Endothelial cell of hepatic sinusoid (primary cell): ENCODE measurements around the gene CEP112.
"Not testable (repeated sequence)": the region's sequence is repeated elsewhere in the genome, so short reads cannot be mapped to it uniquely, and the experiment has no call there.

Source experiments
- in situ Hi-C: cut with HindIII; loops from 2 replicates; pipeline ENCODE4 v1.10.0; 2017; ENCODE audit warnings: low sequenced_read_pairs

CEP112 gene

DNA sequence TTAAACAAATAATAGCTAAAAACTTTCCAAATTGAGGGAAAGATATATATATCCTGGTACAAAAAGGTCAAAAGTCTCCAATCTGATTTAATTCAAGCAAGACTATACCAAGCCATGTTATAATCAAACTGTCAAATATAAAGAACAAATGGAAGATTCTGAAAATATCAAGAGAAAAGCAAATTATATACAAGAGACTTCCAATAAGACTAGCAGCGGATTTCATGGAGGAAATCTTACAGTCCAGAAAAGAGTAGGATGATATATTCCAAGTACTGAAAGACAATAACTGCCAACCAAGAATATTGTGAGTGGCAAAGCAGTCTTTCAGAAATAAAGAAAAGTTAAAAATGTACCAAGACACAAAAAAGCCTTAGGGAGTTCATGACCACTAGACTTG, 102.2 kb downstream of the CEP112 start:
- in situ Hi-C loops, result no loop called here

DNA sequence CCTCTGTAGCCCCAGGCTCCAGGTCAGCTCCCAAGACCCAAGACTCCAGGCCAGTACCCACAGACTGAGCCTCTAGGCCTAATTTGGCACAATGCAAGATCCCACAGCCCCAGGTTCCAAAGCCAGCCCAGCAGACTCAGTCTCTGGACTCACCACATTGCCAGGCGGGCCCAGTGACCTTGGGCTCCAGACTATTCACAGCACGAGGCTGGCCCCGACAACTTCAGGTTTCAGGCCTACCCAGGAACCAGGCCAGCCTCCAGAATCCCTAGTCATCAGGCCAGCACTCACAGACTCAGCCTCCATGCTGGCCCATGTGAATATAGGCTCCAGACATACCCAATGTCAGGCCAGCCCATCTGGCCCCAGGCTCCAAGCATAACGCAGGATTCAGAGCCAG, 103.8 kb downstream of the CEP112 start:
- in situ Hi-C loops, result no loop called here

DNA sequence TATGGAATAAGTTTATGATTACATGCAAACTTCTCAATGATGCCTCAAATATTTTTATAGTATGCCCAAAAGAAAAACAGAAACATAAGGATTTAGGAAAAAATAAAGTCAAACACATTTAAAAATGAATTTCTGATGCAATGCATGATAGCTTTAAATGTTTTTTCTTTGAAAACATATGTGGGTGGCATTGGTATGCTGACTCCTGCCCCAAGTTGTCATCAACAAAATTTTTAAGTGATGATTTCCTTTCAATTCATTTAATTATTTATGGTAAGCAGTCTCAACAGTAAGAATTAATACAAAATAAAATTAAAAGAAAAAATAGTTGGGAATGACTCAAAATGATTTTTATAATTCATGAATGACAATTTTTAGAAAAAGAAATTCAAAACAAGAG, 104.9 kb downstream of the CEP112 start:
- in situ Hi-C loops, result no loop called here

DNA sequence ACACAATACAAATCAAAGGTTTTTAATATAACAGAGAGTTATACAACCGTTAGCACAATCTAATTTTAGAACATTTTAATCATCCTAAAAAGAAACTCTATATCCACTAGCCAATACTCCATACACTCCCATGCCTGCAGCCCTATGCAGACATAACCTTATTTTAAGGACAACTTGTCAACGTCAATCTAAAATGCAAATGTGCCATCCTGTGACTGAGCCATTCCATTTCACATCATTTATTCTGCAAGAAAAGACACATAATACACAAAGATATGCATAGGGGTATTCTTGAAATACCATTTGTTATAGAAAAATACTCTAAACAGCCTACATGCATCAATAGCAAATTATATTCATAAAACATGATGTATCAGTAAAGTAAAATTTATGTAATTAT, 106.7 kb downstream of the CEP112 start:
- in situ Hi-C loops, result no loop called here

DNA sequence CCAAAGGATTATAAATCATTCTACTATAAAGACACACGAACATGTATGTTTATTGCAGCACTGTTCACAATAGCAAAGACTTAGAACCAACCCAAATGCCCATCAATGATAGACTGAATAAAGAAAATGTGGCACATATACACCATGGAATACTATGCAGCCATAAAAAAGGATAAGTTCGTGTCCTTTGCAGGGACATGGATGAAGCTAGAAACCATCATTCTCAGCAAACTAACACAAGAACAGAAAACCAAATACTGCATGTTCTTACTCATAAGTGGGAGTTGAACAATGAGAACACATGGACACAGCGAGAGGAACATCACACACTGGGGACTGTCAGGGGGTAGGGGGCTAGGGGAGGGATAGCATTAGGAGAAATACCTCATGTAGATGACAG, 111.3 kb downstream of the CEP112 start:
- in situ Hi-C loops, result not testable (repeated sequence)

DNA sequence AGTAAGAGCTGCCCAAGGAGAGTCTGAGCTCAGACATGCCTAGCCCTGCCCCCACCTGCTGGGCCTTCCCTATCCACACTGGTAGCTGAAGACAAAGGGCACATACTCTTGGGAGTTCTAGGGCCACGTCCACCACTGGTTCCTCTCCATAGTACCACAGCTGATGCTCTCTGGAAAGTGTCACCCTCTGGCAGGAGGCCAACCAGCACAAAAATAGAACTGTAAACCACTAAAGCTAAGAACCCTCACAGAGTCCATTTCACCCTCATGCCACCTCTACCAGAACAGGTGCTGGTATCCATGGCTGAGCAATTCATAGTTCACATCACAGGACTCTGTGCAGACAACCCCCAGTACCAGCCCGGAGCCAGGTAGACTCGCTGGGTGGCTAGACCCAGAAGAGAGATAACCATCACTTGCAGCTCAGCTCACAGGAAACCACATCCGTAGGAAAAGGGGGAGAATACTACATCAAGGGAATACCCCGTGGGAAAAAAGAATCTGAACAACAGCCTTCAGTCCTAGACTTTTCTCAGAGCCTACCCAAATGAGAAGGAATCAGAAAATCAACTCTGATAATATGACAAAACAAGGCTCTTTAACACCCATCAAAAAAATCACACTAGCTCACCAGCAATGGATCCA, 115.3 kb downstream of the CEP112 start:
- in situ Hi-C loops, result no loop called here

DNA sequence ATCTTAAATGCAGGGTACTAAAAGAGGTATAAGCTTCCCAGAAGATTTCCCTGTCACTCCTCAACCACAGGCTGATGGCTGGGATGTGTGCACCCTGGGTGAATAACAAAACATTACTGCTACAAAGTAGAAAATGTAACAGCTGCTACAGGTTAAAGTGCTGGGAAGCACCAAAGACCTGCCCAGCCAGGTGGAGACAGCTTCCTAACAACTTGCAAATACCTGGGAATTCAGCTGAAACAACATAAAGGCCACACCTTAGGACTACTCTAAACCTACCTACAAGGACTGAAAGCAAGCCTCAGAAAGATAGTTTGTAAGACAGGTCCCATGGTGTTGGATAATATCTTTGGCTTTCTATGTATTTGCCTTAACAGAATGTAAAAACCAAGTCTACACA, 118.5 kb downstream of the CEP112 start:
- in situ Hi-C loops, result no loop called here

DNA sequence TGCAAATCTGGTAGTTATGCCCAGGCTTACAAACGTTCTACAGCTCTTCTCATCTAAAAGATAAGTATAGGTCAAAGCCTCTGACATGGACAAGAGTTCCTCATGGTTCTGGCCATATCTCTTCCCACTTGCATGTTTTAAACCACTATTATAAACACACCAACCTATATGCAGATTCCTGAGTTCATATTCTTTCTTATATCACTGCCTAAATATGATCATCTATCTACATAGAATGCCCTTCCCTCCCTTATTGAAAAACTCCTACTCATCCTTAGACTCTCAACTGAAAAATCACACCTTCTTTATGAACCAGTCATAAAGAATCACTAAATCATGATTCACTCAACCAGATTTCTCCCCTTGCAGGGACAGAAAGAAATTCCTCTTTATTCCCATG, 128.2 kb downstream of the CEP112 start:
- in situ Hi-C loops, result no loop called here

DNA sequence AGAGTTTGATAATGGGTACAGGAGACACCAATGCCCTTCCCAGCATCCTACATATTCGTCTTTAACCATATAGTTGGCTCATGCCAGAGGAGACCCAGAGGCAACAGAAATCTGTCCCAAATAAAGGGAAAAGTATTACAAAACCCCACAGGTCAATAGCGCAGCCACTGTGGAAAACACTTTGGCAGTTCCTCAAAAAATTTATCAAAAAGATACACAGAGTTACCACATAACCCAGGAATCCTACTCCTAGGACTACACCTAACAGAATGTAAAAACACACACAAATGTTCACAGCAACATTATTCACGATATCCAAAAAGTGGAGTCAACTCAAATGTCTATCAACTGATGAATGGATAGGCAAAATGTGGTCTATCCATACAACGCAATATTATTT, 135.8 kb downstream of the CEP112 start:
- in situ Hi-C loops, result no loop called here

DNA sequence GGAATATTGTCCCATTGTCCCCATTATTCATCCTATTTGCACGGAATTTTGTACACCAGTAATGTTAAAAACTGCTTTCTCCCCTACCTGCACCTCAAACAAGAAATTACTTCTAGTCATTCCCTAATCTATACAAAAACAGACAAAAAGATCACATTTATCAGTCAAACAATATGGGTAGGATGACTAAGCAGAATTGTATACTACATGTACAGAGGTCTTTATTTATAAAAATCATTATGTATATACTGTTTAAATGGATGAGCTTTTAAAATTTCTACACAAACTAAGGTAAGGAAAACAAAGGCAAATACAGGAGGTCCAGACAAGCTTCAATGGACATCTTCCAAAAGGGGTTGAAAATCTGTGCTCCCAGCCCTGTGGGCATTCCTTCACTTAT, 137.7 kb downstream of the CEP112 start:
- in situ Hi-C loops, result no loop called here

DNA sequence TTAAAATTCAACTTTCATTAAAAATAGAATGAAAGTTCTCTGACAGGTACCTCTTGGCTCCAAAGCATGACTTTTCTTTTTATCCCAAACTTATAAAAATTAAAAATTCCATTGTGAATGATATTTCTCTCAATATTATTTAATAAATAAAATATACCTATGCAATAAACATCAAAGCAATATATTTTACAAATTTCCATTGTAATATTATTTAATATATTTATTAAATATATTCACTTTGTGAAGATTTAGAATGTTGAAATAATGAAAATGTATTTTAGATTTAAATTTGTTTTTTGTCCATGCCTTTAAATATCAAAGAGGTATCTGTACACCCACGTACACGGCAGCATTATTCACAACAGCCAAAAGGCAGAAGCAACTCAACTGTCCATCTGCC, 147.8 kb downstream of the CEP112 start:
- in situ Hi-C loops, result no loop called here

DNA sequence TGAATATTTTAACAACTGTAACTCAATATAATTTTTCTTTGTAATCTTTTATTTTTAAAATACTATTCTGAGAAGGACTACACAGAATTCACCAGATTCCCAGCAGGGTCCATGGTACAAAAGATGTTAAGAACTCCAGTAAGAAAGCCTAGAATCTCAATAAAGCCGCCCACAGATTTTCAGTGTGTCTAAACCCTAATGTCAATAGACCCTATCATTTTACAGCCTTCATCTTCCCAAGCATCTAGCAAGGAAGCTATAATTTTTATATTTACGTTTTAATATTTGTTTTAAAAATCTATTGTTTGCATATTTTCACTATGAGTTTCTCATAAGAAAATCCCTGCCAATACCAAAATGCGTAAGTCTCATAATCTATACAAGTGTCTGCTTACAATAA, 148.5 kb downstream of the CEP112 start:
- in situ Hi-C loops, result no loop called here

DNA sequence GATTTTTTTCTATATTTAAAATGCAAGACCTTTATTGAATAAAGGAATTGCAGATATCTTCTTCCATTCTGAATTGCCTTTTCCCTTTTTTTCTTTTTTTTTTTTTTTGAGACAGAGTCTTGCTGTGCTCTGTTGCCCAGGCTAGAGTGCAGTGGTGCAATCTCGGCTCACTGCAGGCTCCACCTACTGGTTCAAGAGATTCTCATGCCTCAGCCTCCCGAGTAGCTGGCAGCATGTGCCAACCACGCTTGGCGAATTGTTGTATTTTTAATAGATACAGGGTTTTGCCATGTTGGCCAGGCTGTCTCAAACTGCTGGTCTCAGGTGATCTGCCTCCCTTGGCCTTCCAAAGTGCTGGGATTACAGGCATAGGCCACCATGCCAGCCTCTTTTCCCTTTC, 151.5 kb downstream of the CEP112 start:
- in situ Hi-C loops, result no loop called here

DNA sequence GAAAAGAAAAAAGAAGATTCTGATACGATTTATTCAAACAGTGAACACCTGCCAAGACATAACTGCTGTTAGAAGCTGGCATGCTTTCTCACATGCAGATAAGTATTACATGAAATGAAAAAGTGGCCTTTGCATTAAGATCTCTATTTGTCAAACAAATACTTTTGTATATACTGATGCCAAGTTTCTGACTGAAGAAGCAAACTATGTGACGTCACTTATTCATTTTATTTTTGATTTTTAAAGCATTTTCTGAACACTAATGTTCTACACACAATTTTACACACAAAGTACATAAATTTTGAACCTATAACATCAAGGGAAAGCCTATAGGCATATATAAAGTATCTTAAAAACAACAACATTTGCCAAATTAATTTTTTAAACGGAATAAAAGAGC, 153.8 kb downstream of the CEP112 start:
- in situ Hi-C loops, result no loop called here

DNA sequence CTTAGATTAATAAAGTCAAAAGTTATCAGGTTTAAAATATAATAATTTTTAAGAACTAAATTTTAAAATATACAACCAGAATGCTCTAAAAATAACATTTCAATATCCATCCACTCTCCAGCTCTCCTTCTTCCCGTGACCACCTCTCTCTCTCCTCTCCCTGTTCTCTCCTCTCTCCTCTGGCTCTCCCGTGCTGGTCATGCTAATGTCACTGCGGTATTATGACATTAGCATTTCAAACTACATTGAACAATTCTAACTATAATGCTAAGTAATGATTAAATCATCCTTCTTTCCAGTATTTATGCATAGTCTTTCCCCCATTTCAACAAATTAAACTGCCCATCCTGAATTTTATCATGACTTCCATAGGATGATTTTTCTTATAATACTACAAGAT, 154.7 kb downstream of the CEP112 start:
- in situ Hi-C loops, result no loop called here

DNA sequence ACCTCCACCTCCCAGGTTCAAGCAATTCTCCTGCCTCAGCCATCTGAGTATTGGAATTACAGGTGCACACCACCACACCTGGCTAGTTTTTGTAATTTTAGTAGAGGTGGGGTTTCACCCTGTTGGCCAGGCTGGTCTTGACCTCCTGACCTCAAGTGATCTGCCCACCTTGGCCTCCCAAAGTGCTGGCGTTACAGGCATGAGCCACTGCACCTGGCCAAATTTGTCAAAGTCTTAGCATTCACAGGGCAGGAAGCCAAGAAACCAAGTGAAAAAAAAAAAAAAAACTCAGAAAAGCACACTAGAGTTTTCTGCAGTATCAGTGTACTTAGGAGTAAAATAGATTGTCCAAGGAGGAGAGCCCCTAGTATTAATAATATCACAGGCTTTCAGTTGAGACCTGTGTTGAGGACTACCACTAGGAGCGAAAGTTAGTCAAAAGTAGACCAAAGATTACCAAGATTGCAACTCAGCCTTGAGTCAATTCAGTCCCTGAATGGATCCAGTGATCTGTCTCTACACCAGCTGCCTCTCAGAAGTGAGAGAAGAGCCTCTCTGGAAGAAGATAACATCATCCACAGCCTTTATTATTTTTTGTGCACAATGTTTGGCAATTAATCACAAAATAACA, 159.7 kb downstream of the CEP112 start:
- in situ Hi-C loops, result no loop called here

DNA sequence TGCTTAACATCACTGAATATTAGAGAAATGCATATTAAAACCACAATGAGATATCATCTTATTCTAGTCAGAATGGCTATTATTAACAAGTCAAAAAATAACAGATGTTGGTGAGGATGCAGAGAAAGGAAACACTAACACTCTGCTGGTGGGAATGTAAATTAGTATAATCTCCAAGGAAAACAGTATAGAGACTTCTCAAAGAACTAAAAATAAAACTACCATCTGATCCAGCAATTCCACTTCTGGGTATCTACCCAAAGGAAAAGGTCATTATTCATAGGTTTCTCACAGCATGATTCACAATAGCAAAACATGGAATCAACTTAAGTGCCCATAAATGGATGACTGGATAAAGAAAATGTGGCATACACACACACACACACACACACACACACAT, 166.4 kb downstream of the CEP112 start:
- in situ Hi-C loops, result no loop called here

DNA sequence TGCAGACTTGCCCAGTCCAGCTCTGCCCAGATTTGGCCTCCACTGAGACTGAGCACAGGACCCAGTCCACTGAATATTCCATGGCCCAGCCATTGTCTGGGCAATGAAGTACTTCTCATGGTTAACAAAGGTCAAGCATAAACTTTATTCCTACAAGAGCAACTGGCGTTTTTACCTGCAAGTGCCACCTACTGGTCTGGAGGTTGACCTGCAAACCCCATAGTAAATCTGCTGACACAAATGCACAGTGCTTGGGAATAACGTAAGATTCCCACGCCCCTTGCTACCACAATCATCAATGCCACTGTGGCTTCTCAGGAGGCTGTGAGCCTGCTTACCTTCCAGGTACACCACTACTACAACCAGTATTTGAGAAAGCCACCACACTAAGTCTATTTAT, 170.2 kb downstream of the CEP112 start:
- in situ Hi-C loops, result no loop called here

DNA sequence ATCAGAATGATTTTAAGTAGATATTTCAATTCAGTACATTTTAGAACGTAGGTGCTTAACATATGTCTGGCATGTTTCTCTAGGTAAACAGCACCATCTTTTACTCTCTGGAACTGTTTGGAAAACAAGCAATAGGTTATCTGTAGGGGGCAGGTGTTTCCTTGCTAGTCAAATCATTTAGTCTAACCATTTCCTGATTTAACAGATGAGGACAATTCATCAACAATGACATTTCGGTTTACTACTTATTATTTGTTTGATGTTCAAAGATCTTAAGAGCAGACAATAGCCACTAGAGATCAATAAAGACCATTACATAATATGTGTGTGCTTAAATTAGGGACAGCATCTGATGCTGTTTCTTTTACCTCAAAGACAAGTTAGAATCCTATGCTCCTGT, 173.1 kb downstream of the CEP112 start:
- in situ Hi-C loops, result no loop called here

DNA sequence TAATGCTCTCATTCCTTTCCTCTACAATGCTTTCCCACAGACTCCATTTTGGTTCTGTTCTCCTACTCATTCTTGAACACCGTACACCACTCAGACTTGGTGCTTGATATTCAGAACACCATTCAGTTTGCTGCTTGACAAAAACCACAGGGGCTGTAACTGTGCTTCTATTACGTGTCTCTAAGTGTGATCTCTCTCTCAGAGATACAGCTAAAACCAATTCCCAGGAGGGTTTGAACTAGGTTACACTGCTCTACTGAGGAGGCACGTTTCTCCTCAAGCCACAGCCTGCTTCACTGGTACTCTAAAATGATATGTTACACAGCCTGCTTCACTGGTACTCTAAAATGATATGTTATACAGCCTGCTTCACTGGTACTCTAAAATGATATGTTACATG, 175.7 kb downstream of the CEP112 start:
- in situ Hi-C loops, result no loop called here

DNA sequence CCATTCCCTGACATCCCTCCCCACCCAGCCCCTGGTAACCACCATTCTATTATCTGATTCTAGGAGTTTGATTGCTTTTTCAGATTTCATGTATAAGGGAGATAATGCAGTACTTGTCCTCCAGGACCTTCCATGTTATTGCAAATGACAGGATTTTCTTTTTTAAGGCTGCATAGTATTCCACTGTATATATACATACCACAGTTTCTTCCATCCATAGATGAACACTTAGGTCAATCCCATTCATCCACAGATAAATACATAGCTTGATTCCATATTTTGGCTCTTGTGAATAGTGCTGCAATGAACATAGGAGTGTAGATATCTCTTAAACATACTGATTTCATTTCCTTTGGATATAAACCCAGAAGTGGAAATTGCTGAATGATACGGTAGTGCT, 183.3 kb downstream of the CEP112 start:
- in situ Hi-C loops, result no loop called here

DNA sequence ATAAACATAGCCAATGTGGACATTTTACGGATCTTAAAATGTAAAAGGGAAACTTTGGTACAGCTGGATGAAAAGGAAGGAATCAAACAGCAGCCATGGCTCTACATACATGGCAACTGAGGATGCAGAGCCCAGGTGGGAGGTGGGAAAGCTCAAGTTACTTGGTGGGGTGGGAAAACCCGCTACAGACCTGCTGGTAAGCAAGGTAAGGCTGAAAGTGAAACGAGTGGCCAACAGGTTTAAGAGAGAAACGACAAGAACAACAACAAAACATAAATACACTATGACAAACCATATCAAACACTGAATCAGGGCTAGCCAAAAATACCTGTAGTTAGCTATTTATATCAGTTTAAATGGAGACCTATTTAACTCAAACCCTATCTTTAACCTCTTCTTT, 185.3 kb downstream of the CEP112 start:
- in situ Hi-C loops, result no loop called here

DNA sequence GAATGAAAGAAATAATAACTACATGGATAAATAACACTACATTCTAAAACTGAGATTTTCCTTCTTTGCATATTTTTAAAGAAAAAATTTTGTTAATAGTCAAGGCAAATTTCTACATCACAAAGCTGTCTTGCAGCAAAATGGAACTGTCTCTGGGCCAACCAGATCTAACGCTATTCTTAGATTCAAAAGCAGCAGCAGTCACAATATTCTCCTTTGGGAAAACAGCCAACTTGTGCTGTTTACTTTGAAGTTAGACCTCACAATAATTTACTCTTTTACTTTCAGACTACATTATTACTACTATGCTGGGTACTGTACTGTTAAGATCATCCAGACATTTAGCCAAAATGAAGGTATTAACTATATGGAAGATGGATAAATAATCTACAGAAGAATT, 189.1 kb downstream of the CEP112 start:
- in situ Hi-C loops, result no loop called here
